Globus pallidus (tissue), 1 donor: Measurements from ENCODE around the gene FBXO41.

ENCODE experiments used
- DNase-seq: peaks from one replicate; pipeline ENCODE4 v3.0.0-alpha.2; 2015; ENCODE audit warnings: low spot score

FBXO41 gene

DNA sequence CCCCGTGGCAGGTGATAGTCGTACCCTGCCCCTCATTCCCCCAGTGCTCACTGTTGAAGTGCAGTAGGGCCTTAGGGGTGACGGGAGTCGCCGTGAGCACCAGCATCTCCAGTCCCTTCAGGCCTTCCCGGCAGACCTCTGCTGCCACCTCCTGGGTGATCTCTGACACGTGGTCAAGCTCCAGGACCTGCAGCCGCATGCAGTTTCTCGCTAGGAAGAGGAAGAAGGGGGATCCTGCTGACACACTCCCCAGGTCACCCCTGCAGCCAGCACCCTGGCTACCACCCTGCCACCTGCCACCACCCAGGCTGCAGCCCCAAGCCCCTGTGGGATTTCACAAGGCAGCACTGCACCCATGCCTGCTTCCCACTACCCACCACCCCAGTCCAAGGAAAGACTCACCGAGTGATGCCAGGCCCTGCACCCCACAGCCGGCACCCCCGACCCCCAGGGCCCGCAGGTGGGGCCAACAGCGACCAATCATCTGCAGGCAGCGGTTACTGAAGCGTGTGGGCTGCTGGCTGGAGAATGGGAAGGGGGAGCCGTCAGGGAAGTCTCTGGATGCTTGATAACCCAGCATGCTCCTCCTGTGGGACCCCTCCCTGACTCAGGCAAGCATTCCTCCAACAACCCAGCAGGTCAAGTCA lies 23.8 kb downstream of the FBXO41 start:
- peak; percentile 22 for DNase-seq

DNA sequence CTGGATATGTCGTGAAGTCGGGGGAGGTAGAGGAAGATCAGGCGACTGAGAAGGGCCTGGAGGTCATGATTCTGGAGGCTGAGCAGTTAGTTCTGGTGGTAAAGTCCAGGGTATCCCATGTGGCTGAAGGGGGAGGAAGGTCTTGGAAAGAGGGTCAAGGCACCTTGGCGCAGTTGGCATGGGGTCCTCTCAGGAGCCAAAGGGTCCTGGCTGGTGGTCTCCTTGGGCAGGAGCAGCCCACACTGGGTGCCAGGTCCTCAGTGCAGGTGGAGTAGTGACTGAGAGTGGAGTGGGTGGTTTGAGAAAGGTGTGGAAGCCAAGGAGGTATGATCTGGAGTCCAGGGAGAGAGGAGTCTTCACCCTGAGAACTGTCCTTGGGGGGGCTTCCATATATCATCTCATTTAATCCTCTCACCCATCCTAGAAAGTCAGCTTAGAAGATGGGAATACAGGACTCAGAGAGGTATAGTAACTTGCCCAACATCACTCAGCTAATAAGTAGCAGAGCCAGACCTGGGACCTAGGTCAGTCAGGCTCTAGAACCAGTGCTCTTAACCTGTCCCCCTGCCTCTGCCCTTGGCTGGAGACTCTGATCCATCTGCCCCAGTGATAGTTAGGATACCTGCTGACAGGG lies 24.5 kb downstream of the FBXO41 start:
- no peak for DNase-seq

DNA sequence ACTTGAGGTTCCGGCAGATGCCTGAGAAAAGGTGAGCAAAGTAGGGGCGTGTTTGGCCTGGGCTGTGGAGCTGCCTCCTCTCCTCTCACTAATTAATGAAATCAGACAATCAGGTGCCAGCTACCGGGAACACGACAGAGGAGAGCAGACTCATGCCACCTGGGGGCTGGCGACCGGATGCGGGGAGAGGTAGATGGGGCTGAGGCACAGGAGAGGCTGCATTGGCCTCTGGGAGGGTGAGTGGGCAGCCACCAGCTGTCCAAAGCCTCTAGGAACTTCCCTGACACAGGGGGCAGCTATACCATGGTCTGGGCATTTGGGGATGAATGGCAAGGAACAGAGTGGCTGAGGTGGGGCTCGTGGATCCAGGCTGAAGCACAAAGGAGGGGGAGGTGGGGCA lies 25.0 kb downstream of the FBXO41 start:
- no peak for DNase-seq

- DNase-seq, result no peak
Observed at GRCh38 chr2:73258913-73259215, 25.4 kb downstream of the FBXO41 start.

DNA sequence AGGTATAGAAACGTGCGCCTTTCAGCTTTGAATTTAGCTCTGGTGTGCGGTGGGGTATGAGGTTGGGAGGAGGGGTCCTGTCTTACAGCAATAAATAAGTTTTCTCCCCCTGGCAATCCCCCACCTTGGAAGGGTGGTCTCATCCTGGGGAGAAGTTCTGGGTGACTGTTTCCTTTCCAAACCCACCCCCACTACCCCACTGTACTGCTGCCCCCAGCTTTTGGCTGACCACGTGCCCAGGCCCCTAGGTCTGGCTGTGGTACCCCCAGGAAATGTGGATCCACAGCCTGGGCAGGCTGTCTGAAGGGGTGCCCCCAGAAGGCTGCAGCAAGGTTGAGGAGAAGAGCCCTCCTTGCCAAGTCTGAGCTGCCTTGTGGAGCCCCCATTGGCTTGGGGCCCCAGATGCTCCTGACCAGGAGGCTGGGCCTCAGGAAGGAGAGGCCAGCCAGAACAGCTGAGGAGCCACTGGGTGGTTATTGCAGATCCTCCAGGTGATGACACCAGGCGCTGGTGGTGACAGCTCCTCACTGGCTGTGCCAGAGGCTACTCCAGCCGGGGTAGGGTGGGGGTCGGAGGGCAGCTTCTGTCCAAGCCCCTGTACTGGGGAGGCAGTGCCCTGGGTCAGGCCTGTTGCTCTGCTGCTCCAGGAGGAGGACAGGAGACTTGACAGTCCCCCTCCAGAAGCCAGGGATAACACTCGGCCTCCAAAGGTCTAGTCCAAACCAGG lies 25.9 kb downstream of the FBXO41 start:
- DNase-seq, result no peak

- no peak for DNase-seq
Observed at GRCh38 chr2:73257425-73258125, 26.7 kb downstream of the FBXO41 start.

DNA sequence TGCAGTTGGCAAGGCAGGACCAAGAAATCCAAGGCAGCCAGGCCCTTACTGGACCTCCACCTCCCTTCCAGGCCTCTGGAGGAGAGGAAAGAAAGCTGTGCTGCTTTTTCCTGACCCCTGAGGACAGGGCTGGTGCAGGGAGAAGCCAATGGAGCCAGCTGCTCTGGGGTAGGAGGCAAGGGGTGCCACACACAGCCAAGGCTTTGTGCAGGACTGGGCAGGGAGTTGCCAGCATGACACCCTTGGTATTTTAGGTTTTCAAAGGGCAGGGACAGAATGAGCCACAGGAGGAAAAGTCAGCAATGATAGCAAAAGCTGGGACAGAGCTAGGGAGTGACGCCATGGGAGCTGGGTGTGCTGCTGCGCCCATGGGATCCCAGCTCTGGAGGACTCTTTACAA lies 27.3 kb downstream of the FBXO41 start:
- DNase-seq, result no peak

DNA sequence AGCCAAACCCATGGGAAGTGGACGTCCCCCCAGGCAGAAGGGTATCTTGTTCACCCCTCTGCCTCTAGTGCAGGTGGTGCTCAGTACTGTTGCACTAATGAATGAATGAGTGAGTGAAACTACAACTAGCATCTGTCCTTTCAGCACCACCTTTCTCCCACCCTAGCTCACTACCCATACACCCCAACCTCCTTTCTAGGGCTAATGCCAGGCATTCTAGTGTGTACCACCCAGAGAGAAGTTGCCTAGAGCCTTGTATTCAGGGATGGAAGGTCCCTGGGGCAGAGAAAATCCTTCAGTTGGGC lies 27.7 kb downstream of the FBXO41 start:
- no peak for DNase-seq

- DNase-seq, result no peak
Observed at GRCh38 chr2:73255907-73256617, 28.2 kb downstream of the FBXO41 start.

DNA sequence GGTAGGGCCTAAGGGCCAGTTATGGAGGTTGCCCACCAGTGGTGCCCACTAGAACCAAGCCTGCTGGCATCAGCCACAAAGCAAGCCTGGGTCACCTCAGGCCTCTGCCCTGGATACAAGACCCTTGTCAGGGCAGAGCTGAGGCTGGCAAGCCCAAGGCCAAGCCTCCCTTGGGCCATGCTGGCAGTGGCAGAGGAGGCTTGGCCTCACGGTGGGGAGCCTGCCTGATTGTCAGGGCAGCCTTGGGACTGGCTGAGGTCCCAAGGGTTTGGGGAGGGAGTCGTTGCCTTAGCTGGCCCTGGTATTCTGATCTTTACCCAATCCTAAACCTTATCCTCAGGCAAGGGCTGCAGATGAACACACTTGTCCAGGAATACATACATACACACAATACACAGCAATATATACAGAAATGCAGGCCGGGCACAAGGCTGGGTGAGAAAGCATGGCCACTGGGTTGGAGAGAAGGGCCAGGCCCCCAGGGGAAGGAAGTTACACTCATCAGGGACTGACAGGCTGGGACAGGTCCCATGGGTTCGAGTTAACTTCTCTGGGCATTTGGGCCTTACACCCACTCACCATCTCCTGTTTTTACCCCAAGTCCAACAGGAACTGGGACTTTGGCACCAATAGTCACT lies 29.2 kb downstream of the FBXO41 start:
- DNase-seq, result no peak

GRCh38 chr2:73254343-73255006 lies 29.8 kb downstream of the FBXO41 start:
- DNase-seq, result no peak

- no peak for DNase-seq
Observed at GRCh38 chr2:73253901-73254300, 30.4 kb downstream of the FBXO41 start.

GRCh38 chr2:73253400-73253799 lies 30.9 kb downstream of the FBXO41 start:
- no peak for DNase-seq

DNA sequence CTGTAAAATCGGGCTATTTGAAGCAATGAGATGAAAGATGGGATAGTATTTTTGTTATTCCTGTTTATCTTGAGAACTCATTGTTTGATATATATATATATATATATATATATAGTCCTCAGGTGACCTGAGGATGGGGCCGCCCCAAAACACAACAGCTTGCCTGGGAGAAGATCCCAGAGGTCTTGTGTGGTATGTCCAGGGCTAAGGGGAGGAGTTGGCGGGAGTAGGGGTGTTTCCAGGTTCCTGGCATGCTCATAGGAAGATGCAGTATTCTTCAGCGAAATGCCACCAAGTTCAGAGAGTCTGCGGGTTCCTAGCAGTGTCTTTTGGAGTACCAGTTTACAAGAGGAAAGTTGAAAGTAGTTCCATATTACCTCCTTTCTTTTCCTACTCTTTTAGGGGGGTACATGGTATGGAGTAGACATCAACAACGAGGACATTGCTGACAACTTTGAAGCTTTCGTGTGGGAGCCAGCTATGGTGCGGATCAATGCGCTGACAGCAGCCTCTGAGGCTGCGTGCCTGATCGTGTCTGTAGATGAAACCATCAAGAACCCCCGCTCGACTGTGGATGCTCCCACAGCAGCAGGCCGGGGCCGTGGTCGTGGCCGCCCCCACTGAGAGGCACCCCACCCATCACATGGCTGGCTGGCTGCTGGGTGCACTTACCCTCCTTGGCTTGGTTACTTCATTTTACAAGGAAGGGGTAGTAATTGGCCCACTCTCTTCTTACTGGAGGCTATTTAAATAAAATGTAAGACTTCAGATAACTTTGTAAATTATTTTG lies 31.8 kb downstream of the FBXO41 start:
- DNase-seq, result no peak

GRCh38 chr2:73250872-73251846 lies 33.1 kb downstream of the FBXO41 start:
- peak; percentile 17 for DNase-seq

GRCh38 chr2:73249636-73250035 lies 34.6 kb downstream of the FBXO41 start:
- no peak for DNase-seq

- DNase-seq, result no peak
Observed at GRCh38 chr2:73246850-73247249, 37.4 kb downstream of the FBXO41 start.

GRCh38 chr2:73244580-73244979 lies 39.7 kb downstream of the FBXO41 start:
- no peak for DNase-seq

GRCh38 chr2:73243884-73244570 lies 40.3 kb downstream of the FBXO41 start:
- DNase-seq, result no peak
